Mucosa of gallbladder (tissue), 1 donor: Measurements from ENCODE around the gene GP9. TPM values are rescaled to one million over a fixed set of nuclear protein-coding genes. Genes with fewer than 3 reads are reported as not detected.
"Not testable (repeated sequence)": the region's sequence is repeated elsewhere in the genome, so short reads cannot be mapped to it uniquely, and the experiment has no call there.

Experiments
- DNase-seq: peaks from one replicate; pipeline ENCODE4 v3.0.0-alpha.2; 2020; ENCODE audit warnings: low spot score
- total RNA-seq: library from RNA; stranded (reverse); gene quantifications from one replicate; pipeline ENCODE4 v1.2.1, GENCODE V29; 2021
- donor health status: DM: no; HTN: no; CAD: no.

The GP9 gene
- total RNA-seq, 1 donor from 2014 or later = not detected

DNA sequence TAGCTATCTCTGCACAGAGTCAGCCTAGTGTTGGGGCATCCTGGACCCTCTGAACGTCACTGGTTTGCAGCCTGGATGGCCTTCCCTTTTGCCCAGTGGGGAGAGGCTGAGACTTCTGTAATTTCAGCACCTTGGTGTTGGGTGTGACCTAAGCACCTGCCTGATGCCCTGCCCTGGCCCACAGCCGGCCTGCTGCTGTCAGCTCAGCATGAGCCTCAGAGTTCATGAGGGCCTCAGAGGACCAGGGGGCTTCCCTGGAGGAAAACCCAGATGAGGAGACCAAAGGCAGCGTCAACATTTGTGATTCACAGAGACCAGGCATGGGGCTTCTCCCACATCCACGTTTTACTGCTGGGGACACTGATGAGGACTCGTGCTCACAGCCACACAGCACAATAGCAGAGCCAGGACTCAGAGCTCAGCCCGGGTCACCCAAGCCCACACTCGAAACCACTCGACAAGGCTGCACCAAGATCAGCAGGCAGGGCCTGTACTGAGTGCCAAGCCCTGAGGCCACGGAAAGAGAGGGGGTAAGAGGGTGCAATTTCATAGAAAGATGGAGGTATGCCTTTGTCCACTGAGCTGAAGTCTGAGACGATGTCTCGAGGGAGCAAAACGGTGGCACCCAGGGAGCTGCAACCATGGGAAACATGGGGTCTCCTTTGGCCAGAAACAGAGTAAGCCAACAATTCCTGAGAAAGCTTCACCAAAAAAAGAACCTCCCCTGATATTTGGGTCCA is 9.9 kb upstream of the GP9 start:
- DNase-seq = no peak

DNA sequence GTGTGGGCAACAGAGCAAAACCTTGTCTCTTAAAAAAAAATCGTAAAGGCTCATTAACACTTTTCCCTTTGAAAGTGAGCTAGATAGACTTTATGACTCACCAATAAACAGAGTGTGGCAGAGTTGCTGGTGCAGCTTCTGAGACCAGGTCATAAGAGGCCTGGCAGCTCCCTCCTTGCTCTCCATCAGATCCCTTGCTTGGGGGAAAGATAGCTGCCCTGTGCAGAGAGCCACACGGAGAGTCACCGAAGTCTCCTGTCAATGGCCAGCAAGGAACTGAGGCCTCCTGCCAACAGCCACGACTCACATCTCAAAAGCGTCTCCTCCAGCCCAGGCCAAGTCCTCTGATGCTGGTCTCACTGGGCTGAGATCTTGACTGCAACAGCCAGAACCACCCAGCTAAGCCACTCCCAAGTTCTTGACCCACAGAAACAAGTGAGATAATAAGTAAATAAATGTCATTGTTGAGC is 8.7 kb upstream of the GP9 start:
- DNase-seq = peak; percentile 58

DNA sequence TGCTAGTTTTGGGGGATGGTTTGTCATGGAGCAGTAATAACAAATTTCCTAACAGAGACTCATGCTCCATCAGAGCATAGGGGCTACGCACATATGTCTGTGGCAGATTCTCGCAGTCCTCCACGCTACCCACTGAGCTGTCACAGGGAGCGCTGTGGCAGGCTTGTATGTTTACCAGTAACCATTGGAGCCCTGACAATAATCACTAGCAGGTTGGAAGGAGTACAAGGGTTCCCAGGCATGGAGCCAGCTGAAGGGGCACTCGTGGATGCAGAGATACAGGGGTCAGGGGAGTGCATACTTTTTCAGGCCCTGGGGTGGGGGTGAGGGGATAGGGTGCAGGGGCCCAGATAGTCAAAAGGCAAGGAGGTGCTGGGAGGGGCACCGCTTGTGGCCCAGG is 7.9 kb upstream of the GP9 start:
- DNase-seq = peak; percentile 52

DNA sequence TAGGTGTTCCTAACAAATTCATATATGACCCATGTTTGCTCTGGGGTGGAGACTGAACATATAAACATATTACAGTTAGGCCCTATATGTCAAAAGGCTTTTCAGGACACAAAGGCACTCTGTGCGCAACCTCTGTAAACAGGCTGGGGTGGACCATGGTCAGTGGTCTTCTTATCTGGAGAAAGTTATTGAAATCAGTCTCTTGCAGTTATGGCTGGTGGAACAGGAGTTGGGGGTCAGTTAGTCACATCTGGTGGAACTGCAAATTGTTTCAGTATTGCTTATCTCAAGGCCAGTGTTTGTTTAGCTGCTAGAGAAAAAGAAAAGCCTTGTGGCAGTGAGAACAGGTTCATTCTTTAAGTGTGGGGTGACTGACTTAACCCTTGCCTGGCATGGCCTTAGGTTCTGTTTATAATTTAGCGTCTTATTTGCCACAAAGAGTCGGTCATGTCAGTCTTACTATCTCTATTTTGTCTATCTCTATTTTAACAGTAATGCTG is 5.9 kb upstream of the GP9 start:
- no peak for DNase-seq

DNA sequence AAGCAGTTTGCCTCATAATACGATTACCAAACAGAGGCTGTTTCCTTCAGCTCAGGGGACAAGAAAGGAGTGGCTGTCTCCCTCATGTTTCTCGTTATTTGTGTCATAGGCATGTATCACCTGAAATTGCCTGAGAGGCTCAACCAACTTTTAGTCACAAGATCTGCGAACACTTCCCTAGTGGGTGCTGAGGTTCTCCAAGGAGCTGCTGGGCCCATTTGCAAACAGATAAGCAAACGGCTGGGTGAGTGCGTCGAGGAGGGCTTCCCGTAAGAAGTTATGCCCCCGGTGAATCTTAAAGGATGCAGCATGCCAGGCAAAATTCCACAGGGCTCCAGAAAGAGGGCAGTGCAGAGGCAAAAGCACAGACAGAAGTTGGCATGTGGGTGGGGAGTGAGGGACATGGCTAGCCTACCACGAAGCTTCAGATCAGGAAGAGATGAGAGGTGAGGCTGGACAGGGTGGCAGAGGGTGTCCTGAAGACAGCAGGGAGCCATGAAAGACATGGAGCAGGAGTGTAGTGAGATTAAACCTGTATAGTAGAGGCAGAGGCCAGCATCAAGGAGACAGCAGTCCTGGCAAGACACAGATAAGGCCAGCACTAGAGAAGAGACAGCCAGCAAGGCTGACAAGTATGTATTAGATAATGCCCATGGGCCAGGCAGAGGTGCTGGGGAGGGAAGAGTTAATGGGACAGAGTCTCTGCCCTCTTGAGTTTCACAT is 4.0 kb upstream of the GP9 start:
- no peak for DNase-seq

DNA sequence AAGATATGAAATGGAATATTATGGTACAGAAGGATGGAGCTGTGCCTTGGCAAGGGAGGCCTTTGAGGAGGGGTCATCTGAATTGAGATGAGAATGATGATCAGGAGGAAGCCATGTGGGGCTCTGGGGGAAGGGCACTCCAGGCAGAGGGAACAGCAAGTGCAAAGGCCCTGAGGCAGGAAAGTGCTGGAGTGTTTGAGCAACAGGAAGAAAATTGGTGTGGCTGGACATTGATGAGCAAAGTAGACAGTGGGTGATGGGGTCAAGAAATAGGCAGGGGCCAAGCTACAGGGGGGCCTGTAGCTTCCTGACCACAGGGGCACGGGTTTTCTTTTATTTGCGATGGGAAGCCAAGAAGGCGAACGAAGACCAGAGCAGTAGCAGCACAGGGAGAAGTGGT is 3.3 kb upstream of the GP9 start:
- no peak for DNase-seq

DNA sequence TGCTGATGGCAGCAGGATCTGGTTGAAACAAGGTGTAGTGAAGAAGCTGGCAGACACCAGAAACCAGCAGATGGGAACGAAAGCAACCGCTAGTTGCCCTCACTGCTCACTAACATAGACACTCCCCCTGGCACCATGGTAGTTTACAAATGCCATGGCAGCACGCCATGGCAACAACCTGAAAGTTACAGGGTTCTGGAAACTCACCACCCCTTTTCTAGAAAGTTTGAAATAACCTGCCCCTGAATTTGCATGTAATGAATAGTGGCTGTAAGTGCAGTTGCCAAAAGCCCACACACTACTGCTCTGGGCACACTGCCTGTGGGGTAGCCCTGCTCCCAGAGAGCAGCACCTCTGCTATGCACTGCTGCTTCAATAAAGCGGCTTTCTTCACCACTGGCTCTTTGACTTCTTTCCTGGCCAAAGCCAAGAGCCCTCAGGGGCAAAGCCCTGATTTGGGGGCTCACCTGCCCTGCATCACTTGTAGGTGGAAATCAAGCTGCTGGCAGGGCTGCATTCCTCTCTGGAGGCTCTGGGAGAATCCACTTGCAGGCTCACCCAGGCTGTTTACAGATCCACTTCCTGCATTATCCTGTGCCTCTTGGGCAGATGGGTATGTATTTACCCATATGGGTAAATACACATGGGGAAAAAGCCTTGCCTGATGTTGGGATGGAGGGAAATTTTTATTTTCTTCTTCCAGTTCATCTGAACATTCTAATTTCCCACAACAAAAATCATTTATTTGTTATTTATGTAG is 2.0 kb upstream of the GP9 start:
- no peak for DNase-seq

DNA sequence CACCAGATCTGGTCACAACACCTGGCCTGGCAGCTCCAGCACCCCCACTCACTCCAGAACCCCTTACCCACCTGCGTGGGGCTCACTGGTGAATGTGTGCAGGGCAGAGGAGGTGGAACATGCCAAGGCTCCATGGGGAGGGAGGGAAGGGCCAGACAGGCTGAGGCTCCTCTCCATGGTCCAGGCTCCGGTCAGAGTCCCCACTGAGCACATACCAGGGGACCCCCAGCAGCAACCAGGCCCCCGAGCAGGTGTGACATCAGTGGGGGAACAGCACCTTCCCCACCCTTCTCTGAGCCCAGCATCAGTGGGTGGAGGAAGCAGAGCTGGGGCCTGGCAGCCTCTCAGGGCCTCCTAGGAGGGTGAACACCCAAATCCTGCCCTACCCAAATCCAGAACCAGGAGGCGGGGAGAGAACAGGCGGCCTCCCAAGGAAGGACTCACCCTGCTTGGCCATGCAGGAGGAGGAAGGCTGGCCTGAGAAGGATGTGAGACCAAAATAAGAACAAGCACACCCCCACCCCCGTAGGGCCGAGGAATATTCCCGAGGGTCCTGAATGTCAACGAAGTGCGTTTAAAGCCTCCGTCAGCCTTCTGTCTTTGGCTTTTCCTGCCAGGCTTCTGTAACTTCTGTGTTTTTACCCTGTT is 1.1 kb upstream of the GP9 start:
- no peak for DNase-seq

DNA sequence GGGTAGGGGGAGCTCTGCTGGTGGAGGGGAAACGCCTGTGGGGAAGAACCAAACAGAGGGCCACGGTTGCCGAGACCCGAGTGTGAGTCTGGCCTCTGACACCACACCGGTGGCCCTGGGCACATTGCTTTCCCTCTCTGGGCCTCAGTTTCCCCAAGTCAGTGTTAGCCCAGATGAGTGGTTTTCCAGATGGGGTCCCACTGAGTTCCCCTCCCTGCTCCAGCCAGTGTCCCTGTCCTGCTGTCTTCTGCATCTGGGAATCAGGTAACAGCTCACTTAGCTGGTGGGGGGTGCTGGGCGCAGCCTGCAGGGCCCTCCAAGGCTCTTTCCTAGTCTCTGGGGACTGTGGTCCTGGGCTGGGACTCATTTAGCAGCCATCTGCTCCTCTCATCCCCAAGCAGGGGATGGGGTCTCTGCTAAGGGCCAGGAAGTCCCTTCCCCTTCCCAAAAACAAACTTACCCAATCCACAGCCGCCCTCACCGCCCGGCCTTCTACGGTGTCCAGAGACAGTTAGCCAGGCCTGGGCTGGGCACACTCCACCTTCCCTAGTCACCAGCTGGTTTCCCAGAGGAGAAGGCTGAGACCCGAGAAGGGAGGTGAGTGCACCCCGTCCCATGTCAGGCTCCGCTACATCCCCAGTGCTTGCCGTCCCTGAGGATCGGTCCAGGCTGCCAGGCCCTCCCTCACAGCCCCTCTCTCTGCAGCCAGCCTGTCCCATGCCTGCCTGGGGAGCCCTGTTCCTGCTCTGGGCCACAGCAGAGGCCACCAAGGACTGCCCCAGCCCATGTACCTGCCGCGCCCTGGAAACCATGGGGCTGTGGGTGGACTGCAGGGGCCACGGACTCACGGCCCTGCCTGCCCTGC is 676 bp downstream of the GP9 start:
- DNase-seq = no peak

DNA sequence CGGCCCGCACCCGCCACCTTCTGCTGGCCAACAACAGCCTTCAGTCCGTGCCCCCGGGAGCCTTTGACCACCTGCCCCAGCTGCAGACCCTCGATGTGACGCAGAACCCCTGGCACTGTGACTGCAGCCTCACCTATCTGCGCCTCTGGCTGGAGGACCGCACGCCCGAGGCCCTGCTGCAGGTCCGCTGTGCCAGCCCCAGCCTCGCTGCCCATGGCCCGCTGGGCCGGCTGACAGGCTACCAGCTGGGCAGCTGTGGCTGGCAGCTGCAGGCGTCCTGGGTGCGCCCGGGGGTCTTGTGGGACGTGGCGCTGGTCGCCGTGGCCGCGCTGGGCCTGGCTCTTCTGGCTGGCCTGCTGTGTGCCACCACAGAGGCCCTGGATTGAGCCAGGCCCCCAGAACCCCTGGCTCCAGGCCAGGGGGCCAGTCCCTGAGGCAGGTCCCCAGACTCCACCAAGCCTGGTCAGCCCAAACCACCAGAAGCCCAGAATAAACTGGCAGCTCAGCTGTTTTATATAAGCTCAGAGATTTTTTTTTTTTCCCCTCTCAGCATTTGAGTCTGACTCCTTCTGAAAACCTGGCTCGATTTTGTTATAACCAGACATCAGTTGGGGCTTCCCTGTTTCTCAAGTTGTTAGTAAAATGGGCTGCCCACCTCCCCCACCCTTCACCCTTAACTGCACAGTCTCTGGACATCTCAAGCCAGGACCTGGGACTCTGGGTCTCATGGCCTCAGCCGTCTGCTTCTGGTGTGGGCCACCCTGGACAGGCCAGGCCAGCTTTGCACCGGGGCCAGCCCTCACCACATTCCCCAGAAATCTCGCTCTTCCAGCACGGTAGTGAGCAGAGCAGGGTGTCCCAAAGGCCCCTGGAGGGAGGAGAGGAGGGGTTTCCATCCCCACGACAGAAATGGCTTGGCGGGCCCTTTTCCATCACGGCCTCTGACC is 1.6 kb downstream of the GP9 start:
- no peak for DNase-seq

DNA sequence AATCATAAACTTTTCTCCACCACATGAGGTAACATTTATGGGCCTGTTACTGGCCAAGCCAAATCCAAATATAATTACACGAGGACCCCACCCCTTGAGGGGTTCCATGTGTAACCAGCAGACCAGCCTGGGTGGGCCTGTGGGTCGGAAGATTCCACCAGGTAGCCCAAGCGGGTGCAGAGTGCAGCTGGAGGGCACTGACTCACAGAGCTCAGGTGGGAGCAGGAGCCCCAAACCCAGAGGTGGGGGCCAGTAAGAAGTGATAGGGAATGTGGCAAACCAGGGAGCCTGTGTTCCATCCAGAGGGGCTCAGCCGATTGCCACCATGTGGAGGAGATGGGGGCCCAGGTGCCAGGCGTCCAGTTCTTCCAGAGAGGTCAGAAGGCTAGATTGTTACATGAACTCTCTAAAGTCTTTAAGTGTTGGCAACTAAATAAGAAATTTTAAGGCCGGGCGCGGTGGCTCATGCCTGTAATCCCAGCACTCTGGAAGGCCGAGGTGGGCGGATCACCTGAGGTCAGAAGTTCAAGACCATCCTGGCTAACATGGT is 2.6 kb downstream of the GP9 start:
- DNase-seq = no peak

DNA sequence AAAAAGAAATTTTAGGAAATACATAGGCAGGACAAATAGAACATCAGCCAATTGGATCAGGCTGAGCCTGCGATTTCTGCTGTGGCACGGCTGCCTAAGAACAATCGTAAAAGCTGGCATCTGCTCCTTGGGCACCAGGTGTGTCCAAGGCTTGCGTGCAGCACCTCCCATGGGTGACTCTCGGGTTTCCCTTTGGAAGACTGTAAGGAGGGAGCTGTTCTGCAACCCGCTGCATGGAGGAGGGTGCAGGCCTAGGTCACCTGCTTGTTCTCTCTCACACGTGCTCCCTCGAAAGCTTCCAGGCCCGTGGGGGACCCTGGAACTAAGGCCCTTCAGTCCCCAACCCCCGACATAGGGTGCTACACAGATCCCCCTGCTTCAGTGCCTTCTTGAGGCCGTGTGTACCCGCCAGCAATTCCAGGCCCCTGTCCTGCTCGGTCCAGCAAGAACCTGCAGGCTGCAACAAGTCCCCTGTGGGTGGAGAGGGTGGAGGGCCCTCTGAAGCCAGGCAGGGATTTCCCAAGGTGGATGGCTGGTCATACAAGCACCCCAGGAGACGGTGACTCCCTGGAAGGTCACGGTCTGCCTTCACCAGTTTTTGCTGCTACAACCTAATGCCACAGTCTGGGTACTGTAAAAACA is 3.4 kb downstream of the GP9 start:
- DNase-seq = no peak

DNA sequence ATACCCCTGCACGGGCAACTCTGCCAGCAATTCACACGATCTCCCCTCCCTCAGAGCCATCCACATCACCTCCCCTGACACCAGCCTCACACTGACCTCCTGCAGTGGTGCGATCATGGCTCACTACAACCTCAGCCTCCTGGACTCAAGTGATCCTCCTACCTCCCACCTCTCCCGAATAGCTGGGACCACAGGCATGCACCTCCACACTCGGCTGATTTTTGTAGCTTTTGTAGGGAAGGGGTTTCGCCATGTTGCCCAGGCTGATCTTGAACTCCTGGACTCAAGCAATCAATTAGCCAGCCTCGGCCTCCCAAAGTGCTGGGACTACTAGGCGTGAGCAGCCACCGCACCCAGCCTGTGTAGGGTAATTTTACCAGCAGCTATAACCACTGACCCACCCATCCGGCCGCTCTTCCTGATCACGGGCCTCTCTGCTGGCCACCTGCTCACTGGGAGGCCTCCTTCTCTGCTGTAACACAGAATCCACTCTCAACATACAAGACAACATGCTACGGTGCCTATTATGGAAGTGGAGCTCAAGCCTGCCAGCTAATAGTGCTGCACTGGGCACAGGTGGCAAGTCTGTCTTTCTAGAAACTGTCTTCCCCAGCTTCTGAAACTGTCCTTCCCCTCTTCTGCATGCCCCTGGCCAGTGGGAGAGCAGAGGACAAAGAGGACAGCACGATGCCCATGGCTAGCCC is 4.6 kb downstream of the GP9 start:
- no peak for DNase-seq

DNA sequence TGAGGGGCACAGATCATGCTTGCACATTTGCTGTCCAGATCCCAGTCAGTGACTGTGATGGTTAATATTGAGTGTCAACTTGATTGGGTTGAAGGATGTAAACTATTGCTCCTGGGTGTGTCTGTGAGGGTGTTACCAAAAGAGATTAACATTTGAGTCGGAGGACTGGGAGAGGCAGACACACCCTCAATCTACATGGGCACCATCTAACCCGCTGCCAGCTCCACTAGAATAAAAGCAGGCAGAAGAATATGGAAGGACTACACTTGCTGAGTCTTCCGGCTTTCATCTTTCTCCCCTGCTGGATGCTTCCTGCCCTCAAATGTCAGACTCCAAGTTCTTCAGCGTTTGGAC is 5.1 kb downstream of the GP9 start:
- DNase-seq = no peak

DNA sequence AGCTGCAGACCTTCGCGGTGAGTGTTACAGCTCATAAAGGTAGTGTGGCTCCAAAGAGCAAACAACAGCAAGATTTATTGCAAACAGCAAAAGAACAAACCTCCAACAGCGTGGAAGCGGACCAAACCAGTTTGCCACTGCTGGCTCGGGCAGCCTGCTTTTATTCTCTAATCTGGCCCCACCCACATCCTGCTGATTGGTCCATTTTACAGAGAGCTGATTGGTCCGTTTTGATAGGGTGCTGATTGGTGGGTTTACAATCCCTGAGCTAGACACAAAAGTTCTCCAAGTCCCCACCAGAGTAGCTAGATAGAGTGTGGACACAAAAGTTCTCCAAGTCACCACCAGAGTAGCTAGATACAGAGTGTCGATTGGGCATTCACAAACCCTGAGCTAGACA is 7.1 kb downstream of the GP9 start:
- not testable (repeated sequence) for DNase-seq

DNA sequence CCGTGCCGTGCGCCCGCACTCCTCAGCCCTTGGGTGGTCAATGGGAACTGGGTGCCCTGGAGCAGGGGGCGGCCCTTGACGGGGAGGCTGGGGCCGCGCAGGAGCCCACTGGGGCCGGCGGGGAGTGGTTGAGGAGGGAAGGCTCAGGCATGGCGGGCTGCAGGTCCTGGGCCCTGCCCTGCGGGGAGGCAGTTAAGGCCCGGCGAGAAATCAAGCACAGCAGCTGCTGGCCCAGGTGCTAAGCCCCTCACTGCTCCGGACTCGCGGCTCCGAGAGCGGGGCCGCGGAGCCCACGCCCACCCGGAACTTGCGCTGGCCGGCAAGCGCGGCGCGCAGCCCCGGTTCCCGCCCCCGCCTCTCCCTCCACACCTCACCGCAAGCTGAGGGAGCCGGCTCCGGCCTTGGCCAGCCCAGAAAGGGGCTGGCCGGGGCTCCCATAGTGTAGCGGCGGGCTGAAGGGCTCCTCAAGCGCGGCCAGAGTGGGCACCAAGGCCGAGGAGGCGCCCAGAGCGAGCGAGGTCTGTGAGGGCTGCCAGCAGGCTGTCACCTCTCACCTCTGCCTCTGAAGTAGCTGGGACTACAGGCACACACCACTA is 7.8 kb downstream of the GP9 start:
- no peak for DNase-seq

DNA sequence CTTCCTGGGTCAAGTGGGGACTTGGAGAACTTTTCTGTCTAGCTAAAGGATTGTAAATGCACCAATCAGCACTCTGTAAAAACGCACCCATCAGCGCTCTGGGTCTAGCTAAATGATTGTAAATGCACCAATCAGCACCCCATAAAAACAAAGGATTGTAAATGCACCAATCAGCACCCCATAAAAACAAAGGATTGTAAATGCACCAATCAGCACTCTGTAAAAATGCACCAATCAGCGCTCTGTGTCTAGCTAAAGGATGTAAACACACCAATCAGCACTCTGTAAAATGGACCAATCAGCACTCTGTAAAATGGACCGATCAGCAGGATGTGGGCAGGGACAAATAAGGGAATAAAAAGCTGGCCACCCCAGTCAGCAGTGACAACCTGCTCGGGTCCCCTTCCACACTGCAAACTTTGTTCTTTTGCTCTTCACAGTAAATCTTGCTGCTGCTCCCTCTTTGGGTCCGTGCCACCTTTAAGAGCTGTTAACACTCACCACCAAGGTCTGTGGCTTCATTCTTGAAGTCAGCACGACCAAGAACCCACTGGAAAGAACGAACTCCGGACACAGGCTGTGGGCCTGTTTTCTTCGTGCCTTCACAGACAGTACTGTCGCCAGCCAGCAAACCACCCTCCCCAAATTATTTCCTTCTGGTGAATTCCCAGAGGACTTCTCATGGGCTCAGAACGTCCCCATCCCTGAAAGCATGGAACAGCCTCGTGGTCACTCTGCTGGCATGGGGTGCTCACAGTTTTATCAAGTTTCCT is 8.9 kb downstream of the GP9 start:
- not testable (repeated sequence) for DNase-seq
